Measurements from ENCODE around the gene CCDC174.
"Not testable (repeated sequence)": the region's sequence is repeated elsewhere in the genome, so short reads cannot be mapped to it uniquely, and the experiment has no call there.

CCDC174 gene

DNA sequence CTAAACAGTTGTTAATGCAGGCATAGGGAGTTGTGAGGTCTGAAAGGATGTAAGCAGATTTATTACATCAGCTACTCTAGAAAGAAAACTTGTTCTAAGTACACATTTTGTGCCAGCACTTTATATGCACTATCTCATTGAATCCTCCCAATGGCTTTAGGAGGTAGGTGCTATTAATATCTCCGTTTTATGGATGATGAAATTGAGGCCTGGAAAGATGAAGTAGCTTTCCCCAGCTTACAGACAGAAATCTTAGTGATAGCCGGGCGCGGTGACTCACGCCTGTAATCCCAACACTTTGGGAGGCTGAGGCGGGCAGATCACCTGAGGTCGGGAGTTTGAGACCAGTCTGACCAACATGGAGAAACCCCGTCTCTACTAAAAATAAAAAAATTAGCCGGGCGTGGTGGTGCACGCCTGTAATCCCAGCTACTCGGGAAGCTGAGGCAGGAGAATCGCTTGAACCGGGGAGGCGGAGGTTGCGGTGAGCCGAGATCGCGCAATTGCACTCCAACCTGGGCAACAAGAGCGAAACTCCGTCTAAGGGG is 872 bp downstream of the CCDC174 start:
- not testable (repeated sequence) for DNase-seq (ENCODE audit: low spot score)

DNA sequence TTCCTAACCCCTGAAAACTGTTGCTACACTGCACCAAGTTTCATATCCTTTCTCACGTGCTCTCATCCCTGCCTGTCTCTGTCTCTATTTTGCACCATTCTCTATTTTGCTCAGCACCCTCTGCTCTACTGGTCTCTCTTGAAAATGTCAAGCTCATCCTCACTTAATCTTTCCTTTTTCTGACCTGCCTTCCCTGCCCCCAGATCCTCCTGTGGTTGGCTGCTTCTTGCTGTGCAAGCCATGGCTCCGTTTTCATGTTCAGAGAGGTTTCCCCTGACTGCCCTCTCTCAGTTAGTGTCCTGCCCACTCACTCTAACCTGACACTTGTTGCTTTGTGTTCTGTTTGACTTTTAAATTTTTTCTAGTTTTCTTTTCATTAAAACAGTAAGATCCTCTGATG is 6.0 kb downstream of the CCDC174 start:
- no peak for DNase-seq (ENCODE audit: low spot score)

GRCh38 chr3:14658978-14659377 is 7.4 kb downstream of the CCDC174 start:
- no peak for DNase-seq (ENCODE audit: low spot score)

DNA sequence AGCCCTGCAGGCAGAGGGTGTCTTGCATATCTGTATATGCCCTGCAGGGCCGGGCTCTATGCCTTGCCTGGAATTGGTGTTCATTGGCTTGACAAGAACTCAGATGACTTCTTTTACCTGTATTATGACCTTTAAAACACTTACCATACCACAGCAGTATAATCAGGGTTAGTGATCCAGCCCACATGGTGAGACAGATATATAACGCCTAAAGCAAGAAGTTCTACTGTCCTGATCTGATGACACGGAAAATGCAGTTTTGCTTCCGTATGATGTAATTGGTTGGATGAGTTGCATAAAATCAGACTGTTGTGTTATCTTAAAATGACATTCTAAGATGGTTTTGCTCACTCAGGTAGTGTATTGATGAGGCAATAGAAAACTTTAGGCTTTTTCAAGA is 9.4 kb downstream of the CCDC174 start:
- no peak for DNase-seq (ENCODE audit: low spot score)

- DNase-seq (ENCODE audit: low spot score): no peak
These were observed 12.0 kb downstream of the CCDC174 start for GRCh38 chr3:14663396-14664135.

DNA sequence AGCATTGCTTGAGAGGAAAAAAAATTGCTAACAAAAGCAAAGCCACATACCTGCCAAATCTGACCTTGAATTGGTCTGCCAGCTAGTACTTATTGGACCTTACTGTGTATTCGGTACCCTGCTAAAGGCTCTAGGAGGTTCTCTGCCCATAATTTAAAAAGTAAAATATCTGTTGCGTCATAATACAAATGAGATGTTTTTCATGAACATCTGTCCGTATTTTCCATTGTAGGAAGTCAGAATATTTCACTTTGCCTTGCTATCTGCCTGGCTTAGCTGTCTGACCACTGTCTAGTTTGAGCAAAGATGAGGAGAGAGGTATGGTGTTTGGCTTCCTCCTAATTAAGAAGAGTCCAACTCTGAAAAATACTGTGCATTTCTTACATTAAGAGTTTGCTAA is 12.6 kb downstream of the CCDC174 start:
- DNase-seq (ENCODE audit: low spot score): no peak

DNA sequence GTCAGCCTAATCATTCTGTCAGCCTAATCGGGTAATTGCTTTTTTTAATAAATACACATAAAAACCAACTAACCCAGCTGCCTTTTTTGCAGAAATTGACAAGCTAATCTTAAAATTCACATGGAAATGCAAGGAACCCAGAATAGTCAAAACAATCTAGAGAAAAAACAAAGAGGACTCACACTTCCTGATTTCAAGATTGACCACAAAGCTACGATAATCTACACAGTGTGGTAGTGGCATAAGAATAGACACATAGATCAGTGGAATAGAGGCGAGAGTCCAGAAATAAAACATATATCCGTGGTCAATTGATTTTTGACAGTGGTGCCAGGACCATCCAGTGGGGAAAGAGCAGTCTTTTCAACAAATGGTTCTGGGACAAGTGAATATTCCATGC is 21.0 kb downstream of the CCDC174 start:
- DNase-seq (ENCODE audit: low spot score): no peak

GRCh38 chr3:14674841-14675240 is 23.3 kb downstream of the CCDC174 start, which contains the start of gene C3orf20:
TSS of gene C3orf20 (plus strand) at chr3:14675141. CDS start at chr3:14682714, 7,573 bp downstream.
- no peak for DNase-seq (ENCODE audit: low spot score)

DNA sequence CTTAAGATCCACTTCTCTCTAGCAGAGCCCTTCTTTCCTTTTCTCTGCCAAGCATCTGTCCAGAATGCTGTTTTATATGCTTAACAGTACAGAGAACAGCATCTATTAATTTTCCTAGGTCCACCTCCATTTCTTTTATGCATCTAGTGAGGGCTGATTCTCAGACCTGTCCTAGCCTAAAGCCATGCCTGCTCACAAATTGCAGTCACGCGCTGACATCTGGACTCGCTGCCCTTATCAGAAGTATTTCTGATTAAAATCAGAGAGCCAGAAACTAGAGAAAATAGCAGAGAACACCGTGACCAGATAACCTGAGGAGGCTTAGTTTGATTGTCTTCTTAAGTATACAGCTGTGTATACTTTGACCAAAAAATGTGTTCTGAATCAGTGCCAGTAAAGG is 25.3 kb downstream of the CCDC174 start:
- no peak for DNase-seq (ENCODE audit: low spot score)

- no peak for DNase-seq (ENCODE audit: low spot score)
These were observed 26.5 kb downstream of the CCDC174 start for GRCh38 chr3:14678015-14678503.

- DNase-seq (ENCODE audit: low spot score): no peak
These were observed 28.6 kb downstream of the CCDC174 start for GRCh38 chr3:14680115-14680514.

- peak; percentile 5 for DNase-seq (ENCODE audit: low spot score)
These were observed 29.2 kb downstream of the CCDC174 start for GRCh38 chr3:14680716-14681115.

GRCh38 chr3:14684447-14684846 is 32.9 kb downstream of the CCDC174 start:
- DNase-seq (ENCODE audit: low spot score): no peak

- DNase-seq (ENCODE audit: low spot score): no peak
These were observed 33.6 kb downstream of the CCDC174 start for GRCh38 chr3:14685179-14685578.

DNA sequence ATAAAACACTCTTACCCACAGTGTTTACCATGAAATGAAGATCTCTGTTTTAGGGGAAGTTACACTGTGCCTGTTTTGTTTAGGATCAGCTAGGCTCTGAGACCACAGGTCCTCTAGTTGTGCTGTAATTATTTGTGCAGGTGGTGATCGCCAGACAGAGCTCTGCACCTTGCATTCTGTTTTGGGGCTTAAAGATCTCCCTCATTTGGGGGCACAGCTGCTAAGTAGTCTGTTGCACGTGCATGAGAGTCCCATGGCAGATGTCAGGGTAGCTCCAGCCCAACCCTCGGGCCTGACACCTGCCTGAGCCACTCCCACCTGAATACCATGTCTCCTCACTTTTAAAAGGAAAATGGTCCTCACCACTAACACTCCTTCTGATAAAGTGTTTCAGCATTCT is 35.8 kb downstream of the CCDC174 start:
- no peak for DNase-seq (ENCODE audit: low spot score)

GRCh38 chr3:14688525-14688924 is 37.0 kb downstream of the CCDC174 start:
- DNase-seq (ENCODE audit: low spot score): no peak

- no peak for DNase-seq (ENCODE audit: low spot score)
These were observed 37.9 kb downstream of the CCDC174 start for GRCh38 chr3:14689247-14689980.

- no peak for DNase-seq (ENCODE audit: low spot score)
These were observed 39.7 kb downstream of the CCDC174 start for GRCh38 chr3:14691239-14691638.

DNA sequence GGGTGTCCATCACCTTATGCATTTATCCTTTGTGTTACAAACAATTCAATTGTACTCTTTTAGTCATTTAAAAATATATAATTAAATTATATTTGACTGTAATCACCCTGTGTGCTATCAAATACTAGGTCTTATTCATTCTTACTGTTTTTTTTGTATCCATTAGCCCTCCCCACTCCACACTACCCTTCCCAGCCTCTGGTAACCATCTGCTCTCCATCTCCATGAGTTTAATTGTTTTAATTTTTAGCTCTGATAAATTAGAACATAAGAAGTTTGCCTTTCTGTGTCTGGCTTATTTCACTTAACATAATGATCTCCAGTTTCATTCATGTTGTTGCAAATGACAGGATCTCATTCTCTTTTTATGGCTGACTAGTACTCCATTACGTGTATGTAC is 40.2 kb downstream of the CCDC174 start:
- DNase-seq (ENCODE audit: low spot score): no peak

DNA sequence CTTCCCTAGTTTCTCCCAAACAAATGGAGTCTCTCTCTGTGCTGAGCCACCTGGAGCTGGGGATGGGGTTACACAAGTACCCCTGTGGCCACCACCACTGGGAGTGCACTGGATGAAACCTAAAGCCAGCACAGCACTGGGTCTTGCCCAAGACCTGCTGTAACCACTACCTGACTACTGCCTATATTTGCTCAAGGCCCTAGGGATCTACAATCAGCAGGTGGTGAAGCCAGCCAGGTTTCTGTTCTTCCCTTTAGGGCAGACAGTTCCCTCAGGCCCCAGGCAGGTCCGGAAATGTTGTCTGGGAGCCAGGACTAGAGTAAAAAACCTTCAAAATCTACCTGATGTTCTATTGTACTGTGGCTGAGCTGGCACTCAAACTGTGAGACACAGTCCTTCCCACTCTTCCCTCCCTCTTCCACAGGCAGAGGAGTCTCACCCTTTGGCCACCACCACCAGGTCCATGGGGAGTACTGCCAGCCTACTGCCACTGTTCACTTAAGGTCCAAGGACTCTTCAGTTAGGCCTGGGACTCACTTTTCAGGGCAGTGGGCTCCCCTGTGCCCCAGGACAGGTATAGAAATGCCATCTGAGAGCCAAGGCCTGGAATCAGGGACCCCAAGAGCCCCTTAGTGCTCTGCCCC is 47.2 kb downstream of the CCDC174 start:
- DNase-seq (ENCODE audit: low spot score): no peak

GRCh38 chr3:14699643-14700042 is 48.1 kb downstream of the CCDC174 start:
- no peak for DNase-seq (ENCODE audit: low spot score)

DNA sequence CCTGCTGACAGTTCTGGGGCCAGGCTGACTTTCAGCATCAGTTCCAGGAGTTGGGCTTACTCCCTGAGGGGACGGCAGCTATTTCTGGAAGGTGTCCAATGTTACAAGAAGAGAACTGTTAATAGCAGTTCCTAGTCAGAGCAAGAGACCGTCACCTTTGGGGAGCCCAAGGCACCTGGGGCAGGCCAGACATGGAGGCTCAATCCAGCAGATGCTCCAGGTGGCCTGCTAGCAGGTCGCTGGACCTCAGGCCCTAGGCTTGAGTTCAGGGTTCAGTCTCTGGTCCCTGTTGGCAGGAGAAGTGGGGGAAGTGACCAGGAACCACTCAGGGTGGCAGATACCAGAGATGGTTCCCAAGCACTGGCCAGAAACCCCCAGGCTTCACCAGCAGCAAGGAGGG is 49.3 kb downstream of the CCDC174 start:
- DNase-seq (ENCODE audit: low spot score): no peak

DNA sequence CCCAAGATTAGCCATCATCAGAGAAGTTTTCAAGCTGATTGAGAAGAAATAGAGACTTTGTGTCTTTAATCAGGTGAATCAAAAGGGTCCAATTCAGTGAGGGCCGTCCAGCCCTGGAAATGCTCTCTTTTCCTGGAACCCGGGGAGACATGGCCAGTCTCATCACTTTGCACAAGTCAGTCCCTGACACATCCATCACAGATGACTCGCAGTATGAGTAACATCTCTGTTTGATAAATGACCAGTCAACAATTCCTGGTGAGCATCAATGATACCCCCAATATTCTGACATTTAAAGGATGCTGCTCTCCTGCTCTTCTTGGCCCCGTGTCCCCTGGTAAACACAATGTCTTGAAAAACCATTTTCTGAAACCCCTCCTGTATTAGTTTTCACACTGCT is 50.1 kb downstream of the CCDC174 start:
- no peak for DNase-seq (ENCODE audit: low spot score)
